GM21360 (cell line): Measurements from ENCODE around the gene C16orf74.

Experiments used
- ATAC-seq: cut with Tn5 transposase; IDR thresholded peaks from one replicate; pipeline ENCODE4 v1.9.1; 2021; ENCODE audit warnings: mild to moderate bottlenecking, moderate library complexity; ENCODE audit not compliant: unreplicated experiment

C16orf74 gene

DNA sequence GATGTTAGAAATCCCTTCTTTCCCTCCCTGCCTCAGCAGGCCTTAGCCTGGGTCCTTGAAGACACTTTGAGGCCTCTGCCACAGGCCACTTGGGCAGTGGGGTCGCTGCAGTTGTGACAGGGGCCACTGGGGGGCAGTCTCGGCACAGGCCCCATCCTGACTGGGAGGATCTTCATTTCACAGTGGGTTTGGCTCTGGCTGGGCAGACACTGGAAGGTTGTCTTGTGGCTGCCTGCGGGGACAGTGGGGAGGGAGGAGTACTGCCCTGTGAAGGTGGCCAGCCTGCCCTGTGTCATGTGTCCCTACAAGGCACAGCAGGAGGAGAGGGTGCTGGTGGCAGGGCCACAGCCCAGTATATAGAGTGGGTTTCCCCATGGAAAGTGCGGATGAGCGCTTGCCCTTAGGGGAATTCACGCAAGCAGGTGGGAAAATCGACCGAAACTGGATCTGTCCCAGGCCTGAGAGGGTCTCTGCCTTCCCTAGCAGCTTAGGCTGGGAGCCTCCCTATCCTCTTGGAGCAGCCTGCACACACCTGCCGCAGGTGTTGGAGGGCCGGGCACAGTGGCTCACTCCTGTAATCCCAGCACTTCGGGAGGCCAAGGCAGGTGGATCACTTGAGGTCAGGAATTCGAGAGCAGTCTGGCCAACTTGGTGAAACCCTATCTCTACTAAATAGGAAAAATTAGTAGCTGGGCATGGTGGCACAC is 90.9 kb downstream of the C16orf74 start:
- no peak for ATAC-seq

DNA sequence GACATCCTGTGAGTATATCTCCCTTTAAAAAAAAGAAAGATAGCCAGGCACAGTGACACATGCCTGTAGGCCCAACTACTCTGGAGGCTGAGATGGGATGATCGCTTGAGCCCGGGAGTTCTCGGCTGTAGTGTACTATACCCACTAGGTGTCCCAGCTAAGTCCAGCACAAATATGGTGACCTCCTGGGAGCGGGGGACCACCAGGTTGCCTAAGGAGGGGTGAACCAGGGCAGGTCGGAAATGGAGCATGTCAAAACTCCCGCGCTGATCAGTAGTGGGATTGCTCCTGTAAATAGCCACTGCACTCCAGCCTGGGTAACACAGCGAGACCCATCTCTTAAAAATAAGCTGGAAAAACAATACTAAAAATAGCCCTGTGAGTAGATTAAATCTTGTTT is 91.6 kb downstream of the C16orf74 start:
- ATAC-seq: no peak

DNA sequence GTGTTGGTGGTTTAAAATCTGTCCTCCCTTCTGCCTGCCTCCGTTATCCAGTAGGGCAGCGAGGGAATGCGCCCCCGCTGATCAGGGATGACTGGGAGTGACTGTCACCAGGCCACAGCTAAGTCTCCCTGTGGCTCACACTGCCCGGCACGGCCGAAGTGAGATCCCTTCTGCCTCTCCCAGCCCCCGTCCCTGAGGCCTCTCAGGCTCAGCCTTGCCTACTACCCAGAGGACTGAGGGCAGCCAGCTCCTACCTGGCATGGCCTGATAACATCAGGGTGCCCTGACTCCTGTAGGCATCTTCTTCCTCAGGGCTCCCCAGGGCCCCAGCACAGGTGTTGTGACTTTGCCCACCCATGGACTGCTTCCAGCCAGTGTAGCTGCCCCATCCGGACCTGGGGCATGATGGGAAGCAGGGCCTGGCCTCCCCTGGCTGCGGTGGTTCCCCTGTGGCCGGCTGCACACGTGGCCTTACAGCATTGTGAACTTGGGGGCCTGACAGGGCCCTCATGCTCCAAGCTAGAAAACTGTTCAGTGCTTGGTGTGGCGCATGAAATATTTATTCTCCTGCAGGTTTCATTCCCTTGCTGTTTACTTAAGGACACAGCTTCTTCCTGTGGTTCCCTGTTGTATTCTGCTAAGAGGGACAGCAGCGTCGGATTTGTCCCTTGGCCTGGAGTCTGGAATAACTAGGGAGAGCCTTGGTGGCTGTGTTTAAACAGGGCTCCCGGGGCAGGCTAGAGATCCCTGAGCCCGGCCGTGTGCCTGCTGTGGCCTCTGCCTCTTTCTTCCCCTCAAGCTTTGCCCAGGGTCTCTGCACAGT is 92.2 kb downstream of the C16orf74 start:
- ATAC-seq: no peak

DNA sequence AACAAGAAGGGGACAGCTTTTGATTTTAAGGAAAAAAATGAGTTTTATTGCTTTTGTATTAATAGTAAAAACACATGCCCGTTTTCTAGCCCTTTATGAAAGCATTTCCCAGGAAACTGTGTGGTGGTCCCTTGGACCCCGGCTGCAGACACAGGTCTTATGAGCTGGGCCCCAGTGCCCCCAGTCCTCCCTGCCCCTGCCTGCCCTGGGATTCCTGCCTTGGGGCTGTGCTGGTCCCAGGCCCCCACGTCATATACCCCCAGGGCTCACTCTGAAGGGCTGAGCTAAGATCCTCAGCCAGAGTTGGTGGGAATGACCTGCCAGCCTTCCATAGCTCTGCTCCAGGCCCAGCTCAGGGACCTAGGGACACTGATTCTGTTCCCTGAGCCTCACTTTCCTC is 92.9 kb downstream of the C16orf74 start:
- no peak for ATAC-seq
